NT2/D1 (cell line): ENCODE results near the gene KDM2B.
"Not testable (repeated sequence)": the region's sequence is repeated elsewhere in the genome, so short reads cannot be mapped to it uniquely, and the experiment has no call there.

Experiments
- DNase-seq: peaks from one replicate; pipeline ENCODE4 v3.0.0-alpha.2; 2011; ENCODE audit warnings: low read depth, low spot score
- H3K27me3 ChIP-seq: 2 replicates; pipeline ENCODE4 v1.6.0; 2011; ENCODE audit warnings: mild to moderate bottlenecking; ENCODE audit not compliant: insufficient read length, insufficient read depth
- H3K36me3 ChIP-seq: 2 replicates; pipeline ENCODE4 v1.6.1; 2011; ENCODE audit warnings: mild to moderate bottlenecking, low read length, mixed read lengths; ENCODE audit not compliant: insufficient read depth, insufficient read length
- H3K4me1 ChIP-seq: 2 replicates; pipeline ENCODE4 v1.5.1; 2011; ENCODE audit not compliant: insufficient read depth, insufficient read length
- H3K4me3 ChIP-seq: 2 replicates; pipeline ENCODE4 v1.5.1; 2011; ENCODE audit warnings: low read depth; ENCODE audit not compliant: insufficient read length
- H3K9ac ChIP-seq: 2 replicates; pipeline ENCODE4 v1.6.0; 2011; ENCODE audit warnings: low read depth; ENCODE audit not compliant: insufficient read length
- H3K9me3 ChIP-seq: 2 replicates; pipeline ENCODE4 v1.5.1; 2011; ENCODE audit warnings: mild to moderate bottlenecking, low read length; ENCODE audit not compliant: insufficient read depth
- SUZ12 ChIP-seq: IDR thresholded peaks from 2 replicates; pipeline ENCODE4 v1.6.1; 2011; ENCODE audit not compliant: insufficient read length, insufficient read depth; ENCODE audit errors: extremely low read depth
- YY1 ChIP-seq: IDR thresholded peaks from 2 replicates; pipeline ENCODE4 v1.6.1; 2011; ENCODE audit not compliant: insufficient read length, insufficient read depth
- ZNF274 ChIP-seq: IDR thresholded peaks from 2 replicates; pipeline ENCODE4 v1.6.1; 2011; ENCODE audit warnings: mild to moderate bottlenecking, low read depth, low read length

Gene KDM2B

GRCh38 chr12:121399391-121400331, 181.2 kb downstream of the KDM2B start, which contains the start of gene RNF34:
TSS of gene RNF34 (plus strand) at chr12:121400118. CDS start at chr12:121400213, 95 bp downstream.
- Histone ChIP-seq H3K36me3 (peaks cover 20% of the 10 kb centered on the region), H3K4me1 (no peaks in the 10 kb centered on the region), H3K9me3 (no peaks in the 10 kb centered on the region), H3K9ac (peak within 1 kb of the TSS; percentile 97), H3K4me3 (peak within 1 kb of the TSS; percentile 80), H3K27me3 (no peaks in the 10 kb centered on the region)
- no peak for TF ChIP-seq ZNF274
- TF ChIP-seq SUZ12, result no peak
- TF ChIP-seq YY1, result no peak
- DNase-seq, result peak; percentile 99

DNA sequence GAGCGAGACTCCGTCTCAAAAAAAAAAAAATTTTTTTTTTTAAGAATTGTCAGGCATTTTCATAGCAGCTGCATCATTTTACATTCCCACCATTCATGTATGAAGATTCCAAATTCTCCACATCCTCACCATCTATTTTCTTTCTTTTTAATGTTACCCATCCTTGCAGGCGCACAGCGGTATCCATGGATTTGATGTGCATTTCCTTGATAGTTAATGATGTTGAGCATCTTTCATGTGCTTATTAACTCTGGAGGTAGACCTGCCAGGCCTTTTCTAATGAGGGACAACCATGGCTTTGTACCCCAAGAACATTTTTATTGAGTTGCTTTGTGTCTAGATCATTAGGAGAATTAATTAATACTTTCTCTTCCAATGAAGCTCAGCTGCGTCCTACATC, 182.5 kb downstream of the KDM2B start:
- peak overlapping the region; percentile 97 for H3K9ac ChIP-seq
- TF ChIP-seq ZNF274 (no peak), SUZ12 (no peak)
- H3K4me3 ChIP-seq, result no peak overlapping the region
- H3K9me3 ChIP-seq, result no peaks in the 10 kb centered on the region
- no peaks in the 10 kb centered on the region for H3K27me3 ChIP-seq
- no peak for DNase-seq
- H3K36me3 ChIP-seq, result peaks cover 8% of the 10 kb centered on the region
- no peaks in the 10 kb centered on the region for H3K4me1 ChIP-seq

GRCh38 chr12:121397521-121397920, 183.3 kb downstream of the KDM2B start:
- no peaks in the 10 kb centered on the region for H3K9me3 ChIP-seq
- peaks cover 4% of the 10 kb centered on the region for H3K36me3 ChIP-seq
- no peak overlapping the region for H3K4me3 ChIP-seq
- TF ChIP-seq SUZ12, result no peak
- no peak for TF ChIP-seq ZNF274
- no peak for TF ChIP-seq YY1
- H3K9ac ChIP-seq, result no peak overlapping the region
- no peak for DNase-seq
- H3K27me3 ChIP-seq, result no peaks in the 10 kb centered on the region
- H3K4me1 ChIP-seq, result no peaks in the 10 kb centered on the region

- H3K4me3 ChIP-seq, result no peak overlapping the region
Measured at GRCh38 chr12:121392325-121392716, 188.5 kb downstream of the KDM2B start.

GRCh38 chr12:121391619-121392324, 189.1 kb downstream of the KDM2B start:
- H3K27me3 ChIP-seq, result no peaks in the 10 kb centered on the region
- no peaks in the 10 kb centered on the region for H3K36me3 ChIP-seq
- TF ChIP-seq SUZ12, result no peak
- no peak for TF ChIP-seq YY1
- no peak for TF ChIP-seq ZNF274
- DNase-seq, result no peak
- no peak overlapping the region for H3K9ac ChIP-seq
- H3K4me1 ChIP-seq, result peaks cover 5% of the 10 kb centered on the region
- no peaks in the 10 kb centered on the region for H3K9me3 ChIP-seq
- no peak overlapping the region for H3K4me3 ChIP-seq

More at GRCh38 chr12:121392325-121392716, 188.5 kb downstream of the KDM2B start:
- Histone ChIP-seq H3K27me3 (no peaks in the 10 kb centered on the region), H3K4me1 (peaks cover 5% of the 10 kb centered on the region), H3K9ac (no peak overlapping the region), H3K9me3 (no peaks in the 10 kb centered on the region), H3K36me3 (no peaks in the 10 kb centered on the region)
- TF ChIP-seq SUZ12 (no peak), ZNF274 (no peak), YY1 (no peak)
- no peak for DNase-seq

- Histone ChIP-seq H3K4me1 (peaks cover 5% of the 10 kb centered on the region), H3K36me3 (no peaks in the 10 kb centered on the region), H3K27me3 (no peaks in the 10 kb centered on the region), H3K4me3 (no peak overlapping the region), H3K9ac (no peak overlapping the region), H3K9me3 (no peaks in the 10 kb centered on the region)
- DNase-seq, result no peak
- no peak for TF ChIP-seq YY1
- no peak for TF ChIP-seq ZNF274
- no peak for TF ChIP-seq SUZ12
Measured at GRCh38 chr12:121390856-121391255, 190.0 kb downstream of the KDM2B start.

DNA sequence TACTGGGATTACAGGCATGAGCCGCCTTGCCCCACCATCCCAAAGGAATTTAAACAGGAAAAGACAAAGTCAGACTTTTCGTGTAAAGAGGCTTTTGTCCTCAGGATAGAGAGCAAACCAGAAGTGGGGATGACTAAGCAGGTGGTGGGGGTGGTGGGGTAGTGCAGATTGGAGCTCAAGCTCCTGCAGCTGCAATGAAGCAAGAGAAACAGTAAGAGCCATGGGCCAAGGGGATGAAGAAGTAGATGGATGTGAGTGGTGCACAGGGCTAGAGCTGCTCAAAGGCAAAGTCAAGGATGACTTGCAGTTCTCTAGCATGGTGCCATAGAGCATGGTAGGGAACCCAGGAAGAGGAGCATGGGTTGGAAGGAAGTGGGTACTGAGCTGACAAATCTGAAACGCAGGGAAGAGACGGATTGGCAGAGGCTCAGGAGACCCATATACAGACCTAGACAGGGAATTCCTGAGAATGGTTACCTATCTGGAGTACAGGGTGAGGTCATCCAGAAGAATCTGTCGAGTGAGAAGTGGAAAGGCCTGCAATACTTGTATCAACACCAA, 192.3 kb downstream of the KDM2B start:
- TF ChIP-seq ZNF274 (no peak), YY1 (no peak), SUZ12 (no peak)
- Histone ChIP-seq H3K9me3 (no peaks in the 10 kb centered on the region), H3K4me1 (peaks cover 5% of the 10 kb centered on the region), H3K4me3 (no peak overlapping the region), H3K27me3 (no peaks in the 10 kb centered on the region), H3K9ac (no peak overlapping the region), H3K36me3 (no peaks in the 10 kb centered on the region)
- DNase-seq, result peak; percentile 8

- H3K9me3 ChIP-seq, H3K4me3 ChIP-seq, H3K36me3 ChIP-seq, H3K4me1 ChIP-seq, DNase-seq, H3K9ac ChIP-seq, H3K27me3 ChIP-seq: not testable (repeated sequence)
Measured at GRCh38 chr12:121384891-121385290, 195.9 kb downstream of the KDM2B start.
